K562 (cell line): ENCODE measurements around the gene KIF5A. TPM values are rescaled to one million over a fixed set of nuclear protein-coding genes. Genes with fewer than 3 reads are reported as not detected.

Experiments
- FOXK1 ChIP-seq: sonication (generic); formaldehyde crosslinking; IDR thresholded peaks from 2 replicates; pipeline ENCODE4 v1.8.0; 2022; ENCODE audit warnings: missing genetic modification reagents, mild to moderate bottlenecking, borderline replicate concordance
- HMGXB4 ChIP-seq: sonication (generic); formaldehyde crosslinking; IDR thresholded peaks from 2 replicates; pipeline ENCODE4 v1.8.1; 2023; ENCODE audit warnings: mild to moderate bottlenecking, missing genetic modification reagents
- SIN3B ChIP-seq: fragments of 450-650 bp; IDR thresholded peaks from 2 replicates; pipeline ENCODE4 v1.6.1; 2017; ENCODE audit warnings: low read depth, mild to moderate bottlenecking, moderate library complexity
- SUPT5H ChIP-seq: fragments of 450-650 bp; IDR thresholded peaks from 2 replicates; pipeline ENCODE4 v1.6.1; 2016
- USF1 ChIP-seq: sonication (generic); formaldehyde crosslinking; IDR thresholded peaks from 2 replicates; pipeline ENCODE4 v1.9.0; 2022; ENCODE audit warnings: mild to moderate bottlenecking, missing genetic modification reagents
- YY1 ChIP-seq, 3 experiments: IDR thresholded peaks; 2 replicates each; pipeline ENCODE4 v1.6.1; 2011; ENCODE audit warnings: low read length in 2 of 3, mild to moderate bottlenecking in 2 of 3, moderate library complexity in 2 of 3, borderline replicate concordance in 1 of 3, control low read depth in 1 of 3, low read depth in 1 of 3; ENCODE audit not compliant: insufficient read depth in 3 of 3, insufficient replicate concordance in 2 of 3, control insufficient read depth in 1 of 3, insufficient read length in 1 of 3; ENCODE audit errors: extremely low read depth in 1 of 3
- ZNF133 ChIP-seq: fragments of 250-450 bp; sonication (Bioruptor Pico); IDR thresholded peaks from 2 replicates; pipeline ENCODE4 v1.4.0; 2020; ENCODE audit warnings: mild to moderate bottlenecking
- ZNF436 ChIP-seq: fragments of 250-450, 450-650 bp; sonication (Bioruptor Pico); formaldehyde crosslinking; IDR thresholded peaks from 2 replicates; pipeline ENCODE4 v1.7.0; 2020; ENCODE audit warnings: mild to moderate bottlenecking
- polyA plus RNA-seq, 8 experiments: library from polyadenylated mRNA; depleted of rRNA in 4 of 8; stranded (reverse) in 5 of 8; unstranded in 3 of 8; fragments of >200 nt; fragmentation: Nextera tagmentation in 2 of 8; fragmentation: Illumina TruSeq in 1 of 8; extraction: Ambion mirVana in 2 of 8; extraction: Trizol in 1 of 8; gene quantifications; 2 replicates each; pipeline versions ENCODE4 v1.2.1 to v1.2.3, GENCODE V29; 2011 to 2014; ENCODE audit warnings: inconsistent platforms in 1 of 8, missing spikeins in 1 of 8
- total RNA-seq, 7 experiments: library from RNA; depleted of rRNA in 6 of 7; stranded (reverse); fragments of >200 nt in 6 of 7; fragmentation: Illumina TruSeq in 2 of 7; extraction: Trizol in 2 of 7; gene quantifications; 2 replicates each; pipeline versions ENCODE4 v1.2.1 to v1.2.3, GENCODE V29; 2011 to 2021; ENCODE audit warnings: low replicate concordance in 1 of 7
- TF ChIP-seq, protein P1 (sequence below), 2 experiments: fragments of 450-650 bp; IDR thresholded peaks; 2 replicates each; pipeline ENCODE4 v1.6.1; 2016; ENCODE audit warnings: mild to moderate bottlenecking in 2 of 2, borderline replicate concordance in 1 of 2, low read depth in 1 of 2, moderate library complexity in 1 of 2
- TF ChIP-seq, protein P2 (sequence below): fragments of 200-800 bp; sonication (Bioruptor generic); IDR thresholded peaks from 2 replicates; pipeline ENCODE4 v1.6.1; 2017; ENCODE audit warnings: missing genetic modification characterization, missing compliant biosample characterization
- TF ChIP-seq, protein P3 (sequence below): sonication (generic); IDR thresholded peaks from 2 replicates; pipeline ENCODE4 v1.6.1; 2016

Gene KIF5A
- total and polyA plus RNA-seq, 9 of the 15 experiments (the other 6 are each of a cell fraction or from before 2014, with no cell fraction given), result 3.4 to 17.7 (median 8.0) TPM

GRCh38 chr12:57518920-57519795 lies 30.7 kb upstream of the KIF5A start (continued):
- TF ChIP-seq, protein P1, sequence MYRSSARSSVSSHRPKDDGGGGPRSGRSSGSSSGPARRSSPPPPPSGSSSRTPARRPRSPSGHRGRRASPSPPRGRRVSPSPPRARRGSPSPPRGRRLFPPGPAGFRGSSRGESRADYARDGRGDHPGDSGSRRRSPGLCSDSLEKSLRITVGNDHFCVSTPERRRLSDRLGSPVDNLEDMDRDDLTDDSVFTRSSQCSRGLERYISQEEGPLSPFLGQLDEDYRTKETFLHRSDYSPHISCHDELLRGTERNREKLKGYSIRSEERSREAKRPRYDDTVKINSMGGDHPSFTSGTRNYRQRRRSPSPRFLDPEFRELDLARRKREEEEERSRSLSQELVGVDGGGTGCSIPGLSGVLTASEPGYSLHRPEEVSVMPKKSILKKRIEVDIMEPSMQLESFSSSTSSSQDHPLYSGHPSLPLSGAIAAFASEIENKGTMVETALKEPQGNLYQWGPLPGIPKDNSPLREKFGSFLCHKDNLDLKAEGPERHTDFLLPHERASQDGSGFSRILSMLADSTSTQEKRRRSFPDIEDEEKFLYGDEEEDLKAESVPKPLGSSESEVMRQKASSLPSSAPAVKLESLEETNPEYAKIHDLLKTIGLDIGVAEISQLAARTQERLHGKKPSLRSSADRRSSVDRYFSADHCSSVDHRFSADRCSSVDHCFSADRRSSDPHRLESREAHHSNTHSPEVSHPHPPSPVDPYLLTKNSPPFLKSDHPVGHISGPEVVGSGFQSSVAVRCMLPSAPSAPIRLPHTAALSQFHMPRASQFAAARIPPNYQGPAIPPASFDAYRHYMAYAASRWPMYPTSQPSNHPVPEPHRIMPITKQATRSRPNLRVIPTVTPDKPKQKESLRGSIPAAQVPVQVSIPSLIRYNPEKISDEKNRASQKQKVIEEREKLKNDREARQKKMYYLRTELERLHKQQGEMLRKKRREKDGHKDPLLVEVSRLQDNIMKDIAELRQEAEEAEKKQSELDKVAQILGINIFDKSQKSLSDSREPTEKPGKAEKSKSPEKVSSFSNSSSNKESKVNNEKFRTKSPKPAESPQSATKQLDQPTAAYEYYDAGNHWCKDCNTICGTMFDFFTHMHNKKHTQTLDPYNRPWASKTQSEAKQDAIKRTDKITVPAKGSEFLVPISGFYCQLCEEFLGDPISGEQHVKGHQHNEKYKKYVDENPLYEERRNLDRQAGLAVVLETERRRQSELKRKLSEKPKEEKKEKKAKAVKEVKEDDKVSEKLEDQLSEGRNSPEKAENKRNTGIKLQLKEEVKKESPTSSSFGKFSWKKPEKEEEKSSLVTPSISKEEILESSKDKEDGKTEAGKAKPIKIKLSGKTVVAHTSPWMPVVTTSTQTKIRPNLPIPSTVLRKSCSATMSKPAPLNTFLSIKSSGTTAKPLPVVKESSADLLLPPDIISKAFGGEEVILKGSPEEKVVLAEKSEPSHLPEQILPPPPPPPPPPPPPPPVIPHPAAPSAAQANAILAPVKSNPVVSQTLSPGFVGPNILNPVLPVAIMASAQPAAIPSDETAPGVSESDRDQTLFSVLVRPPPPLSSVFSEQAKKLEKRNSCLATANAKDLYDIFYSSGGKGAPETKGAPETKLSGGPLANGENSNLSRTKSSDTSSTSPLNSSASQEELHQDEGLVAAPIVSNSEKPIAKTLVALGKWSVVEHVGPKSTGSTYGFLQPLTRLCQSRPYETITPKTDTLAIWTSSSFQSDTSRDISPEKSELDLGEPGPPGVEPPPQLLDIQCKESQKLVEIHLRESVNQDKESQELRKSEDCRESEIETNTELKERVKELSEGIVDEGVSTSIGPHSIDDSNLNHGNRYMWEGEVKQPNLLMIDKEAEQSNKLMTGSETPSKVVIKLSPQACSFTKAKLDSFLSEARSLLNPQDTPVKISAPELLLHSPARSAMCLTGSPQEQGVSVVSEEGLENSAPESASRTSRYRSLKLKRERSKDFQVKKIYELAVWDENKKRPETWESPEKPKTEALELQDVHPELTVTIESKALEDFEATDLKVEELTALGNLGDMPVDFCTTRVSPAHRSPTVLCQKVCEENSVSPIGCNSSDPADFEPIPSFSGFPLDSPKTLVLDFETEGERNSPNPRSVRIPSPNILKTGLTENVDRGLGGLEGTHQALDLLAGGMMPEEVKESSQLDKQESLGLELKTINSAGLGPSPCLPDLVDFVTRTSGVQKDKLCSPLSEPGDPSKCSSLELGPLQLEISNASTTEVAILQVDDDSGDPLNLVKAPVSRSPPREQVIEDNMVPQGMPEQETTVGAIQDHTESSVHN (IDR thresholded peaks at IDR 0.05; ENCODE audit: borderline replicate concordance in 1 of 2, low read depth in 1 of 2), result no peak
- no peak for TF ChIP-seq SIN3B
- TF ChIP-seq ZNF133 (CRISPR knock-in tag), result no peak
- TF ChIP-seq USF1 (CRISPR knock-in tag), result no peak
- TF ChIP-seq, protein P2, sequence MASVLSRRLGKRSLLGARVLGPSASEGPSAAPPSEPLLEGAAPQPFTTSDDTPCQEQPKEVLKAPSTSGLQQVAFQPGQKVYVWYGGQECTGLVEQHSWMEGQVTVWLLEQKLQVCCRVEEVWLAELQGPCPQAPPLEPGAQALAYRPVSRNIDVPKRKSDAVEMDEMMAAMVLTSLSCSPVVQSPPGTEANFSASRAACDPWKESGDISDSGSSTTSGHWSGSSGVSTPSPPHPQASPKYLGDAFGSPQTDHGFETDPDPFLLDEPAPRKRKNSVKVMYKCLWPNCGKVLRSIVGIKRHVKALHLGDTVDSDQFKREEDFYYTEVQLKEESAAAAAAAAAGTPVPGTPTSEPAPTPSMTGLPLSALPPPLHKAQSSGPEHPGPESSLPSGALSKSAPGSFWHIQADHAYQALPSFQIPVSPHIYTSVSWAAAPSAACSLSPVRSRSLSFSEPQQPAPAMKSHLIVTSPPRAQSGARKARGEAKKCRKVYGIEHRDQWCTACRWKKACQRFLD (CRISPR knock-in tag), result no peak
- TF ChIP-seq, protein P3, sequence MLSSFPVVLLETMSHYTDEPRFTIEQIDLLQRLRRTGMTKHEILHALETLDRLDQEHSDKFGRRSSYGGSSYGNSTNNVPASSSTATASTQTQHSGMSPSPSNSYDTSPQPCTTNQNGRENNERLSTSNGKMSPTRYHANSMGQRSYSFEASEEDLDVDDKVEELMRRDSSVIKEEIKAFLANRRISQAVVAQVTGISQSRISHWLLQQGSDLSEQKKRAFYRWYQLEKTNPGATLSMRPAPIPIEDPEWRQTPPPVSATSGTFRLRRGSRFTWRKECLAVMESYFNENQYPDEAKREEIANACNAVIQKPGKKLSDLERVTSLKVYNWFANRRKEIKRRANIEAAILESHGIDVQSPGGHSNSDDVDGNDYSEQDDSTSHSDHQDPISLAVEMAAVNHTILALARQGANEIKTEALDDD, result no peak
- no peak for TF ChIP-seq ZNF436 (CRISPR knock-in tag)
- no peak for TF ChIP-seq YY1 (IDR thresholded peaks at IDR 0.05; ENCODE audit: borderline replicate concordance in 1 of 3, control insufficient read depth in 1 of 3, extremely low read depth in 1 of 3, insufficient read depth in 3 of 3, insufficient read length in 1 of 3, insufficient replicate concordance in 2 of 3, low read depth in 1 of 3, low read length in 2 of 3)
- TF ChIP-seq SUPT5H, result peak; percentile 22
- TF ChIP-seq FOXK1 (CRISPR knock-in tag), result no peak; the same call in 1 of the 2 replicates
- TF ChIP-seq HMGXB4 (CRISPR knock-in tag), result no peak
